H9 (cell line): ENCODE results near the gene HVCN1. TPM values are rescaled to one million over a fixed set of nuclear protein-coding genes. Genes with fewer than 3 reads are reported as not detected.

Experiments
- DNase-seq: peaks from one replicate; pipeline ENCODE4 v3.0.0-alpha.2; 2017
- H2AFZ ChIP-seq: one replicate; pipeline ENCODE4 v1.6.1; 2013; ENCODE audit warnings: mild to moderate bottlenecking, low read length, control low read depth, moderate library complexity
- H2AK5ac ChIP-seq: 2 replicates; pipeline ENCODE4 v1.6.1; 2013; ENCODE audit warnings: low read length, control low read depth, mixed read lengths; ENCODE audit not compliant: insufficient read length
- H2BK120ac ChIP-seq: one replicate; pipeline ENCODE4 v1.6.1; 2013; ENCODE audit warnings: low read depth, mild to moderate bottlenecking, low read length, control low read depth, inconsistent platforms; ENCODE audit not compliant: poor library complexity, severe bottlenecking
- H2BK12ac ChIP-seq: 2 replicates; pipeline ENCODE4 v1.6.1; 2013; ENCODE audit warnings: low read length, control low read depth, mixed read lengths, low read depth; ENCODE audit not compliant: insufficient read length
- H2BK15ac ChIP-seq: 2 replicates; pipeline ENCODE4 v1.6.1; 2013; ENCODE audit warnings: low read depth, low read length, control low read depth
- H2BK20ac ChIP-seq: one replicate; pipeline ENCODE4 v1.6.1; 2013; ENCODE audit warnings: low read depth, mild to moderate bottlenecking, low read length, control low read depth, inconsistent platforms; ENCODE audit not compliant: poor library complexity, severe bottlenecking
- H2BK5ac ChIP-seq: 2 replicates; pipeline ENCODE4 v1.6.1; 2013; ENCODE audit warnings: low read length, control low read depth, mixed read lengths; ENCODE audit not compliant: insufficient read length
- H3K14ac ChIP-seq: 2 replicates; pipeline ENCODE4 v1.6.1; 2013; ENCODE audit warnings: low read length, control low read depth; ENCODE audit not compliant: insufficient read depth
- H3K18ac ChIP-seq: 2 replicates; pipeline ENCODE4 v1.6.1; 2013; ENCODE audit warnings: low read depth, mild to moderate bottlenecking, mixed read lengths, low read length, control low read depth; ENCODE audit not compliant: insufficient read length
- H3K23ac ChIP-seq: 2 replicates; pipeline ENCODE4 v1.6.1; 2013; ENCODE audit warnings: low read length, control low read depth, mixed read lengths, low read depth; ENCODE audit not compliant: insufficient read length
- H3K23me2 ChIP-seq: 2 replicates; pipeline ENCODE4 v1.6.1; 2013; ENCODE audit warnings: low read depth, mild to moderate bottlenecking, mixed read lengths, low read length, control low read depth; ENCODE audit not compliant: insufficient read length, poor library complexity, severe bottlenecking
- H3K27ac ChIP-seq: 2 replicates; pipeline ENCODE4 v1.5.1; 2013; ENCODE audit warnings: low read length, control low read depth, mixed read lengths, low read depth; ENCODE audit not compliant: insufficient read length
- H3K27me3 ChIP-seq: 2 replicates; pipeline ENCODE4 v1.6.1; 2013; ENCODE audit warnings: low read length, control low read depth, inconsistent platforms; ENCODE audit not compliant: insufficient read depth
- H3K4ac ChIP-seq: 2 replicates; pipeline ENCODE4 v1.6.1; 2013; ENCODE audit warnings: low read depth, mild to moderate bottlenecking, control low read depth, inconsistent platforms, low read length, moderate library complexity
- H3K4me1 ChIP-seq: 2 replicates; pipeline ENCODE4 v1.6.1; 2013; ENCODE audit warnings: low read length, control low read depth, inconsistent platforms; ENCODE audit not compliant: insufficient read depth
- H3K4me2 ChIP-seq: 2 replicates; pipeline ENCODE4 v1.6.1; 2013; ENCODE audit warnings: low read length, control low read depth, mixed read lengths; ENCODE audit not compliant: insufficient read length, insufficient read depth
- H3K56ac ChIP-seq: 2 replicates; pipeline ENCODE4 v1.6.1; 2013; ENCODE audit warnings: low read depth, mild to moderate bottlenecking, mixed read lengths, low read length, control low read depth; ENCODE audit not compliant: insufficient read length
- H3K79me1 ChIP-seq: 2 replicates; pipeline ENCODE4 v1.6.1; 2013; ENCODE audit warnings: low read depth, mild to moderate bottlenecking, moderate library complexity, low read length, control low read depth, inconsistent platforms; ENCODE audit not compliant: insufficient read depth, poor library complexity, severe bottlenecking
- H3K79me2 ChIP-seq: 2 replicates; pipeline ENCODE4 v1.6.1; 2013; ENCODE audit warnings: low read length, control low read depth, inconsistent platforms; ENCODE audit not compliant: insufficient read depth
- H3K9ac ChIP-seq: 2 replicates; pipeline ENCODE4 v1.6.1; 2013; ENCODE audit warnings: low read length, control low read depth, mixed read lengths; ENCODE audit not compliant: insufficient read length; ENCODE audit errors: extremely low read depth
- H3K9me3 ChIP-seq: one replicate; pipeline ENCODE4 v1.6.1; 2013; ENCODE audit warnings: low read depth, low read length, inconsistent platforms; ENCODE audit not compliant: control insufficient read depth
- H3T11ph ChIP-seq: one replicate; pipeline ENCODE4 v1.6.1; 2013; ENCODE audit warnings: mild to moderate bottlenecking, low read length, control low read depth, inconsistent platforms
- H4K20me1 ChIP-seq: one replicate; pipeline ENCODE4 v1.6.1; 2013; ENCODE audit not compliant: control insufficient read depth, insufficient read length, insufficient read depth
- H4K5ac ChIP-seq: 2 replicates; pipeline ENCODE4 v1.6.1; 2013; ENCODE audit warnings: low read depth, mild to moderate bottlenecking, mixed read lengths, low read length, control low read depth; ENCODE audit not compliant: insufficient read length
- H4K8ac ChIP-seq: replicated peaks from 2 replicates; pipeline ENCODE4 v1.6.1; 2013; ENCODE audit warnings: low read length, control low read depth, mixed read lengths, low read depth; ENCODE audit not compliant: insufficient read length
- H4K91ac ChIP-seq: 2 replicates; pipeline ENCODE4 v1.6.1; 2013; ENCODE audit warnings: low read depth, mild to moderate bottlenecking, moderate library complexity, mixed read lengths, low read length, control low read depth; ENCODE audit not compliant: insufficient read length
- H3K27ac Mint-ChIP-seq, 3 experiments: 2 replicates in 2 of 3; 3 replicates in 1 of 3; pipeline ENCODE4 v1.8.0; 2020 to 2021; ENCODE audit warnings: mixed read lengths in 3 of 3, mild to moderate bottlenecking in 1 of 3, moderate library complexity in 1 of 3
- H3K27me3 Mint-ChIP-seq: 2 replicates; pipeline ENCODE4 v1.8.0; 2021; ENCODE audit warnings: low read depth, mild to moderate bottlenecking, moderate library complexity, mixed read lengths
- H3K36me3 Mint-ChIP-seq, 3 experiments: 2 replicates in 2 of 3; 3 replicates in 1 of 3; pipeline ENCODE4 v1.8.0; 2020 to 2021; ENCODE audit warnings: low read depth in 3 of 3, mixed read lengths in 3 of 3; ENCODE audit not compliant: insufficient read depth in 1 of 3
- H3K4me1 Mint-ChIP-seq, 2 experiments: 2 replicates each; pipeline ENCODE4 v1.8.0; 2020; ENCODE audit warnings: mixed read lengths in 2 of 2
- H3K4me3 Mint-ChIP-seq, 2 experiments: 2 replicates in 1 of 2; 3 replicates in 1 of 2; pipeline ENCODE4 v1.8.0; 2020 to 2021; ENCODE audit warnings: mild to moderate bottlenecking in 2 of 2, mixed read lengths in 2 of 2, moderate library complexity in 1 of 2
- H3K9me3 Mint-ChIP-seq, 2 experiments: 2 replicates in 1 of 2; 3 replicates in 1 of 2; pipeline ENCODE4 v1.8.0; 2020; ENCODE audit warnings: mild to moderate bottlenecking in 2 of 2, mixed read lengths in 2 of 2, moderate library complexity in 1 of 2
- WGBS: extraction: QIAGEN DNeasy Blood & Tissue Kit; methylation state at CpG from one replicate; pipeline ENCODE4 v1.1.7; 2013; ENCODE audit warnings: missing lambda C conversion rate, low lambda C conversion rate, mixed read lengths; ENCODE audit not compliant: insufficient read length; ENCODE audit errors: extremely low coverage; 5-methylcytosine and 5-hydroxymethylcytosine counted together
- total RNA-seq: library from RNA; stranded (reverse); gene quantifications from 2 replicates; pipeline ENCODE4 v1.2.1, GENCODE V29; 2021
- TF ChIP-seq, protein P1 (sequence below): fragments of 200-600 bp; sonication (generic); conservative IDR thresholded peaks from 3 replicates; pipeline ENCODE4 v1.8.0; 2021; ENCODE audit warnings: antibody characterized with exemption, mild to moderate bottlenecking

HVCN1 gene
- total RNA-seq, 1 experiment from 2014 or later, result 5.2 TPM

DNA sequence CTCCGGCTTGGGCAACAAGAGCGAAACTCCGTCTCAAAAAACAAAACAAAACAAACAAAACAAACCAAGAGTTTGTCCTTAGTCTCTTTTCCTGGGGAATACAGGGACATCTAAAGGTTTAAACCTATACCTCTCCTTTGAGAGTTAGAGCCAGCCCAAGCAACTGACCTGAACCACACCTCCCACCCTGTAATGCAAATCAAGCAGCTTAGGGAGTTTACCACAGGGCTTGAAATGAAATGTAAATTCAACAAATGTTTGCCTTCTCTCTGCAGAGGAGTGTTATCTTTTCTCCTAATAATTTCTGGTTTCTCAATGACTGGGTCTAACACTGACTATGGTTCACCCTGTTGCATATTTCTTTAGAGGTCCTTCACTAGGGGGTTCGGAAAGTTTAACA lies 37.1 kb upstream of the HVCN1 start:
- Histone ChIP-seq H3T11ph (no peak overlapping the region), H4K8ac (no peak overlapping the region), H4K91ac (no peak overlapping the region), H2BK15ac (no peak overlapping the region), H3K27ac (no peak overlapping the region), H2AK5ac (no peak overlapping the region), H2BK20ac (no peak overlapping the region), H3K23me2 (no peaks in the 10 kb centered on the region), H3K4ac (no peak overlapping the region), H3K23ac (no peak overlapping the region), H4K5ac (no peak overlapping the region), H3K9ac (no peak overlapping the region), H3K27me3 (no peaks in the 10 kb centered on the region), H2BK12ac (no peak overlapping the region), H4K20me1 (no peaks in the 10 kb centered on the region), H3K18ac (no peak overlapping the region), H3K56ac (no peak overlapping the region), H2BK120ac (no peak overlapping the region), H3K9me3 (no peaks in the 10 kb centered on the region), H3K14ac (no peak overlapping the region), H2AFZ (no peak overlapping the region), H3K79me1 (peaks cover 9% of the 10 kb centered on the region), H2BK5ac (no peak overlapping the region), H3K4me2 (no peak overlapping the region), H3K4me1 (no peaks in the 10 kb centered on the region), H3K79me2 (peaks cover 11% of the 10 kb centered on the region; the same call in 1 of the 2 replicates)
- peaks cover 61 to 90% (median 88%) of the 10 kb centered on the region in 3 experiments; a peak in 6 of 7 replicates for H3K36me3 Mint-ChIP-seq
- WGBS, result no CpG with 5 or more reads among the region's 4 CpGs
- no peak for DNase-seq
- TF ChIP-seq, protein P1, sequence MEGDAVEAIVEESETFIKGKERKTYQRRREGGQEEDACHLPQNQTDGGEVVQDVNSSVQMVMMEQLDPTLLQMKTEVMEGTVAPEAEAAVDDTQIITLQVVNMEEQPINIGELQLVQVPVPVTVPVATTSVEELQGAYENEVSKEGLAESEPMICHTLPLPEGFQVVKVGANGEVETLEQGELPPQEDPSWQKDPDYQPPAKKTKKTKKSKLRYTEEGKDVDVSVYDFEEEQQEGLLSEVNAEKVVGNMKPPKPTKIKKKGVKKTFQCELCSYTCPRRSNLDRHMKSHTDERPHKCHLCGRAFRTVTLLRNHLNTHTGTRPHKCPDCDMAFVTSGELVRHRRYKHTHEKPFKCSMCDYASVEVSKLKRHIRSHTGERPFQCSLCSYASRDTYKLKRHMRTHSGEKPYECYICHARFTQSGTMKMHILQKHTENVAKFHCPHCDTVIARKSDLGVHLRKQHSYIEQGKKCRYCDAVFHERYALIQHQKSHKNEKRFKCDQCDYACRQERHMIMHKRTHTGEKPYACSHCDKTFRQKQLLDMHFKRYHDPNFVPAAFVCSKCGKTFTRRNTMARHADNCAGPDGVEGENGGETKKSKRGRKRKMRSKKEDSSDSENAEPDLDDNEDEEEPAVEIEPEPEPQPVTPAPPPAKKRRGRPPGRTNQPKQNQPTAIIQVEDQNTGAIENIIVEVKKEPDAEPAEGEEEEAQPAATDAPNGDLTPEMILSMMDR, result no peak
- peak overlapping the region in 2 of 3 experiments; percentile 20 to 78; a peak in 5 of 7 replicates for H3K27ac Mint-ChIP-seq
- H3K4me3 Mint-ChIP-seq, result peak overlapping the region in 1 of 2 experiments; percentile 24; a peak in 1 of 5 replicates
- no peaks in the 10 kb centered on the region for H3K27me3 Mint-ChIP-seq
- peaks cover 25 to 35% of the 10 kb centered on the region in 2 experiments for H3K4me1 Mint-ChIP-seq
- no peaks in the 10 kb centered on the region for H3K9me3 Mint-ChIP-seq
